T-helper 1 cell treated with Interleukin-12 subunit alpha and Interleukin-12 subunit beta and Interleukin-4 antibody, amounts not matched to agents 30 ng/mL and 1 ng/mL, for 36 hours (primary cell): ENCODE data around the gene ZNF236. TPM values are rescaled to one million over a fixed set of nuclear protein-coding genes. Genes with fewer than 3 reads are reported as not detected.
"Not testable (repeated sequence)": the region's sequence is repeated elsewhere in the genome, so short reads cannot be mapped to it uniquely, and the experiment has no call there.

Experiments used
- intact Hi-C: fragments of 100-400 bp; cut with micrococcal nuclease; formaldehyde crosslinking; loops from one replicate; pipeline ENCODE4 v1.15.1; 2024
- total RNA-seq: library from RNA; stranded (reverse); gene quantifications from 2 replicates; pipeline ENCODE4 v1.2.3, GENCODE V29; 2022

Gene ZNF236
- 21.8 and 23.7 TPM in 2 replicates for total RNA-seq

GRCh38 chr18:76822506-76823160 lies at the start of gene ZNF236:
Gene ZNF236, plus strand, starts transcription at chr18:76822557. Its CDS starts 51 bp downstream, at chr18:76822608.
- intact Hi-C loops: loop anchor here (2.0 to 5.0 kb wide), 9 partner anchors 36 to 1606 kb away; partner anchors contain the start of gene MBP

DNA sequence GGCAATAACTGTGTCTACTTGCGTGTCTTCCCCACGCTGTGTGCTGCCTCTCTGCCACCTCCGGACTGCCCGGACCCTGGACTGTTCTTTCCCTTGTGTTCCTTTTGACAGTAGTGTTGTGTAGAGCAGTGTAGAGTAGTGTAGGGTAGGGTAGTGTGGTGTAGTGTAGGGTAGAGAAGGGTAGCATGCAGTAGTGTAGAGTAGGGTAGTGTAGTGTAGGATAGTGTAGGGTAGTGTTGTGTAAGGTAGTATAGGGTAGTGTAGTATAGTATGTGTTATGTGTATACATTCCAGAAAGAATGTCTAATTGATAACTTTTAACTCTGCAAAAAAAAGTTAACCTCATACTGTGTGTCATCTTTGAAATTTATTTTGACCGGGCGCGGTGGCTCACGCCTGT lies 49.7 kb upstream of the ZNF236 start:
- intact Hi-C loops: no loop called here

GRCh38 chr18:76777036-76777435 lies 45.3 kb upstream of the ZNF236 start:
- intact Hi-C loops: not testable (repeated sequence)

GRCh38 chr18:76783786-76784484 lies 38.4 kb upstream of the ZNF236 start:
- intact Hi-C loops: no loop called here

DNA sequence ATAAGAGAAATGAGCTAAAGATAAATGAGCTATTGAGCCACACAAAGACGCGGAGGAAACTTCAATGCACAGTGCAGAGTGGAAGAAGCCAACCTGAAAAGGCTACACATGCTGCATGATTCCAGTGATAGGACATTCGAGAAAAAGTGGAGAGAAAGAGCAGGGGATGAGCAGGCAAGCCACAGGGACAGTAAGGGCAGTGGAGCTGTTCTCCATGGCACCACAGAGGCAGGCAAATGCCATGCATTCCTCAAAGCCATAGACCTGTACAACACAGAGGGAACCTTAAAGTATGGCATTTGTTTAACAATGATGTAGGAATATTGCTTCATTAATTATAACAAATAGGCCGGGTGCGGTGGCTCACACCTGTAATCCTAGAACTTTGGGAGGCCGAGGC lies 36.5 kb upstream of the ZNF236 start:
- intact Hi-C loops: no loop called here

DNA sequence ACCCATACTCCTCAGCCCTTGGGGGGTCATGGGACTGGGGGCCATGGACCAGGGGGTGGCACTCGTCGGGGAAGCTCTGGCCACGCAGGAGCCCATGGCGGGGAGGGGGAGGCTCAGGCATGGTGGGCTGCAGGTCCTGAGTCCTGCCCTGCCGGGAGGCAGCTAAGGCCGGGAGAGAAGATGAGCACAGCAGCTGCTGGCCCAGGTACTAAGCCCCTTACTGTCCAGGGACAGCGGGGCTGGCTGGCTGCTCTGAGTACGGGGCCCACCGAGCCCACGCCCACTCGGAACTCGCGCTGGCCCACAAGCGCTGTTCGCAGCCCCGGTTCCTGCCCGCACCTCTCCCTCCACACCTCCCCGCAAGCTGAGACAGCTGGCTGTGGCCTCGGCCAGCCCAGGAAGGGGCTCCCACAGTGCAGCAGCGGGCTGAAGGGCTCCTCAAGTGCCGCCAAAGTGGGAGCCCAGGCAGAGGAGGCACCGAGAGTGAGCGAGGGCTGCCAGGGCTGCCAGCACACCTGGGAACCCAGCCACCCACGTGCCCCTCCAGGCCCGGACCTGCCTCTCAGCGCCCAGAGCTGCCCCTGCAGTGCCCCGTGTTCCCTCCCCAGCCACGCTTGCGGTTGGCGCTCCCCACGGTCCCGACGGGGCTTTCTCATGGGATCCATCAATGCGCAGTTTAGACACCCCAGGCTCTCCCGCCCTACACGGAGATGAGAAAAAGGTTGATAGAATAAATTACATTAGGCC lies 33.6 kb upstream of the ZNF236 start:
- intact Hi-C loops: no loop called here

DNA sequence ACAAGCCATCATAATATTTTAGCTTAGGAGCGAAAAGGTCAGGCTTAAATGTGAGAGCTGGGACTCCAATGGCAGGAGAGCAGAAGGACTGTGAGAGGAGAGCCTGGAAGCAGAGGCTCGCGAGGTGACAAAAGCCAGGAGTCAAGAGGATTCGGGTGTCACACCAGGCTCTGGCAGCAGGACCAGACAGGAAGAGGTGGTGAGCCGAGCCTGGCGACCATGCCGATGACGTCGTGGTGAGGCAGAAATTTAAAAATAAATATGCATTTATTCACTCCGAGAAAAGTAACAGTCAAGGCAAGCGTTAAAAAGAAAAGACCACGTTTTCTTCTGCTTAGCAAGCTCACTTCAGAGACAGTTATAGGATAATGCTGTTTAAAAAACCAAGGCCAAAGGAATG lies 31.3 kb upstream of the ZNF236 start:
- intact Hi-C loops: no loop called here

GRCh38 chr18:76791642-76792041 lies 30.7 kb upstream of the ZNF236 start:
- intact Hi-C loops: no loop called here

DNA sequence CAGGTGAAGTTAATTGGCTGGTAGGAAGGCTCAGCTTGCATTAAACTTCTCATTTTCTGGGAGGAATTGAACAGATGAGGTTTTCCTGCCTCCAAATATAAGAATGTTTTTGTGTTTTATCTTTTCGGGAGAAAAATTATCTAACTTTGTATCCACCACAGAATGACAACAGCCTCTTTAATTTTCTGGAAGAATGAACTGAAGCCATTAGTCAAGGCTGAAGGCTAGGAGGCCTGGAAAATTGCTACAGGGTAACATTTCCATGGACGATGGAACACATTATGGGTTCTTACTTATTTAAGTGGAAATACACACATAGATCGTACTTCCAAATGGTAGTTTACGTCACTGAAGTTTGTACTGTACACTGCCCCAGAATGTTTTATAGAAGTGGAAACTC lies 28.0 kb upstream of the ZNF236 start:
- intact Hi-C loops: no loop called here

- intact Hi-C loops: loop anchor here (1.0 to 2.0 kb wide), 6 partner anchors 57 to 849 kb away; no protein-coding TSS in a partner anchor
These were observed 20.5 kb upstream of the ZNF236 start for GRCh38 chr18:76801567-76802505.

- intact Hi-C loops: loop anchor here (1.0 to 2.0 kb wide), 6 partner anchors 18 to 405 kb away; no protein-coding TSS in a partner anchor
These were observed 18.9 kb upstream of the ZNF236 start for GRCh38 chr18:76803413-76803812.

DNA sequence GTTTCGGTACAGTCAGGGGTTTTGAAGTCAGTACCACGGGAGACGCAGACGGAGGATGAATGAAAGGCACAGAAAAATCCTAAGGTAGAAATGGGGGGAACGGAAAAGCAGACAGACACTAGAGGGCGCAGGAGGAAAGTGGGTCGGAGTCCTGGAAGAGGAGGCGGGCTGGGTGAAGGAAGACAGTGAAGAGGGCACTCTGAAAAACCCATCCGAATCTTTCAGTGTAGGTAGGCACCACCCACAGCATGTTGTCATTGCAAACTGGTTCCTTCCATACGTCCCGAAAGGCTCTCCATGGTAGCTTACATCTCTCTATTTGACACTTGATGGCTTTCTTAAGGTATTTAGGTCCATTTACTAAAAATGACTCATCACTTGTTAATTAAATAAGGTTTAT lies 18.5 kb upstream of the ZNF236 start:
- intact Hi-C loops: loop anchor here (1.0 to 2.0 kb wide), 6 partner anchors 17 to 405 kb away; no protein-coding TSS in a partner anchor

- intact Hi-C loops: no loop called here
These were observed 17.1 kb upstream of the ZNF236 start for GRCh38 chr18:76805221-76805620.

DNA sequence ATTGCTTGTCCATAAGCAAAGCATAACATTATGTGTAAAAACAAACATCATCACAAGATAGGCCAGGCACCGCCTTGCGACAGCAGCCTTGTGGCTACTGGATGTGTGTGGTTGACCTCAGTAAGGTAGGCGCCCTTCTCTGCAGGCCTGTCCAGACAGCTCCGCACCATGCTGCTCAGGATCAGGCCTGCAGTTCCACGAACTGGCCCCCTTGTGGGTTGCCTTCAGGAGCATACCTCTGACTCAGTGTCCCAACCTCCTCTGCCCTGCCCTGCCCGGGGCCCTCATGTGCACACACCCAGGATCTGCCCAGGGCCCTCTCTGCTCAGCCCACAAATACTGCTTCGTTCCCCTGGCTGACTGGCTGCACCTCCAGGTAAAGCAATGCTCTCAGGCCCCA lies 16.1 kb upstream of the ZNF236 start:
- intact Hi-C loops: no loop called here

- intact Hi-C loops: no loop called here
These were observed 13.8 kb upstream of the ZNF236 start for GRCh38 chr18:76808561-76808960.

DNA sequence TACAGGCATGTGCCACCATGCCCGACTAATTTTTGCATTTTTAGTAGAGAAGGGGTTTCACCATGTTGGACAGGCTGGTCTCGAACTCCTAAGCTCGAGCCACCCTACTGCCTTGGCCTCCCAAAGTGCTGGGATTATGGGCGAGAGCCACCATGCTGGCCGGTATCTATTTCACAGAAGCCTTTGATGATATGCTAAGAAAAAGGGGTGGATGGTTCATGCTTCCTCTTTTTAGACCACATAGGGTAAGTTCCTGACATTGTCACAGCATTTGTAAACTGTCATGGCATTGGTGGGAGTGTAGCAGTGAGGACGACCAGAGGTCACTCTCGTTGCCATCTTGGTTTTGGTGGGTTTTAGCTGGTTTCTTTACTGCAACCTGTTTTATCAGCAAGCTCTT lies 10.8 kb upstream of the ZNF236 start:
- intact Hi-C loops: not testable (repeated sequence)

DNA sequence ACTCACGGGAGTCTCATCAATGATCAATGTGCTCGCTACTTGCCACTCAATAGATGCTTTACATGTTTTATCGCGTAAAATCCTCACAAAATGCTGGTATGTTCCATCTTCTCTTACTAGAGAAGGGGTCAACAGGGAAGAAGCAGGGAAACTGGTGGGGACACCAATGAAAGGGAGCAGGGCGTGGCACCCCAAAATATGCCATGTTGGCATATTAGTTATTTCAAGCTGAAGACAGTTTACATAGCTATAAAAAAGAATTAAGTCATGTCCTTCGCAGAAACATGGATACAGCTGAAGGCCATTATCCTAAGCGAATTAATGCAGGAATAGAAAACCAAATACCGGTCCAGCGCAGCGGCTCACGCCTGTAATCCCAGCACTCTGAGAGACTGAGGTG lies 8.1 kb upstream of the ZNF236 start:
- intact Hi-C loops: no loop called here

- intact Hi-C loops: no loop called here
These were observed 6.2 kb upstream of the ZNF236 start for GRCh38 chr18:76816127-76816526.

GRCh38 chr18:76817888-76818611 lies 4.3 kb upstream of the ZNF236 start:
- intact Hi-C loops: no loop called here
